Skeletal muscle satellite cell (primary cell): ENCODE results near the gene CSF1R.

Experiments
- H3K27me3 ChIP-seq: 2 replicates; pipeline ENCODE4 v1.7.0; 2013; ENCODE audit warnings: low read length; ENCODE audit not compliant: control insufficient read depth, insufficient read depth
- H3K36me3 ChIP-seq: 2 replicates; pipeline ENCODE4 v1.7.0; 2013; ENCODE audit warnings: mild to moderate bottlenecking, control low read depth, low read length; ENCODE audit not compliant: insufficient read depth
- H3K4me1 ChIP-seq: 2 replicates; pipeline ENCODE4 v1.7.0; 2013; ENCODE audit warnings: low read length; ENCODE audit not compliant: control insufficient read depth, insufficient read depth
- H3K4me2 ChIP-seq: 2 replicates; pipeline ENCODE4 v1.7.0; 2013; ENCODE audit warnings: mild to moderate bottlenecking, low read length
- H3K4me3 ChIP-seq: 2 replicates; pipeline ENCODE4 v1.7.0; 2013; ENCODE audit warnings: low read length
- H3K9ac ChIP-seq: 2 replicates; pipeline ENCODE4 v1.7.0; 2013; ENCODE audit warnings: mild to moderate bottlenecking, low read depth, low read length, moderate library complexity
- H3K9me3 ChIP-seq: replicated peaks from 2 replicates; pipeline ENCODE4 v1.7.0; 2013; ENCODE audit warnings: mild to moderate bottlenecking, control low read depth, low read length

The CSF1R gene

DNA sequence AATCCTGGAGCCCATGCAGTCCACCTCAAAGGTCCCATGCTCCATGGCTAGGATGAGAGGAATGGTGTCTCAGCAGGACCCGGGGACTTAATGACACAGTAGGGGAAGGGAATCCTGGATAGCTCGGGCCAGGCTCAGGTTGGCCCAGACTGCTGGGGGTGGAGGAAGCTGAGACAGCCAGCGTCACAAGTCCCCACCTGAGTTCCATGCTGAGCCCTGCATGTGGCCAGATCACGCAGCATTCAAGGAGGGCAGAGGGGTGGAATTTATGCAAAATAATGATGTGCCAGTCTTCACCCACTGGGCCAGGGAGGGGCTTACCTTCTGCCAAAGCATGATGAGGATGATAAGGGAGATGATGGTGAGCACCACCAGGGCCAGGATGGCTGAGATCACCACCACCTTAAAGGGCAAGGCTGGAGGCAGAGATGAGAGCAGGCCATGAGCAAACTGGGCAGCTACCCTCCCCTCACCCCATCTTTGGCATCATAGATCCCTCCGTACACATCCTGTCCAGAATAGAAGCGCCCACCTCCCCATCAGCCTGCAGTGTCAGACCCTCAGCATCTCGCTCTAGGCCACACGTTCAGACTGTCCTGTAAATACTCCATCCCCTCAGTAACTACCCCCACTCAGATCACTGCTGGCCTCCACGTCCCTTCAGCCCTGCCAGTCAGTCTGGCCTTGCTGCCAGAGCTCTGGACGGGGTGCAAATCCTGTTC lies 40.0 kb upstream of the CSF1R start:
- no peaks in the 10 kb centered on the region for H3K9me3 ChIP-seq
- H3K9ac ChIP-seq: no peak overlapping the region
- H3K36me3 ChIP-seq: peaks cover 18% of the 10 kb centered on the region

GRCh38 chr5:150125334-150125733 lies 39.0 kb upstream of the CSF1R start:
- Histone ChIP-seq H3K4me3 (no peak overlapping the region), H3K4me1 (peaks cover 8% of the 10 kb centered on the region), H3K36me3 (peaks cover 18% of the 10 kb centered on the region), H3K27me3 (no peaks in the 10 kb centered on the region), H3K9me3 (no peaks in the 10 kb centered on the region), H3K9ac (no peak overlapping the region), H3K4me2 (no peak overlapping the region)

More for the DNA sequence above, 40.0 kb upstream of the CSF1R start:
- no peak overlapping the region for H3K4me3 ChIP-seq
- H3K4me1 ChIP-seq: peaks cover 8% of the 10 kb centered on the region
- no peaks in the 10 kb centered on the region for H3K27me3 ChIP-seq
- H3K4me2 ChIP-seq: no peak overlapping the region

DNA sequence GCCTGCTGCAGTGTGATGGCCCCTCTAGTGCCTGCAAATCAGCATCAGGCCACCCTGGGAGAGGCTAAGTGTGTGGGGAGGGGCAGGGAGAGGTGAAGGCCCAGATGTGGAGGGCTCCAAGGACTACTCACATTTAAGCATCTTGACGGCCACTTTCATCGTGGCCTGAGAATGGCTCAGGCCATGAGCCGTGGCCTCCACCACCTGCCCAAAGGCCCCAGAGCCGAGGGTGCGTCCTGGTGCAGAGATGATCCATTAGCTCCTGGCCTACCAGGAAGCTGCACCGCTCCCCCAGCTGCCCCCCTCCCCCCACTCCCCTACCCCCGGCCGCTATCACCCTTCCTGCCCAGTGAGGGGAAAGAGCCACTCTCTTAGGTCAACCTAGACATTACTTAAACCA lies 38.2 kb upstream of the CSF1R start:
- Histone ChIP-seq H3K9ac (no peak overlapping the region), H3K4me3 (no peak overlapping the region), H3K4me2 (no peak overlapping the region), H3K36me3 (peaks cover 19% of the 10 kb centered on the region), H3K27me3 (no peaks in the 10 kb centered on the region), H3K4me1 (peaks cover under 1% of the 10 kb centered on the region), H3K9me3 (no peaks in the 10 kb centered on the region)

DNA sequence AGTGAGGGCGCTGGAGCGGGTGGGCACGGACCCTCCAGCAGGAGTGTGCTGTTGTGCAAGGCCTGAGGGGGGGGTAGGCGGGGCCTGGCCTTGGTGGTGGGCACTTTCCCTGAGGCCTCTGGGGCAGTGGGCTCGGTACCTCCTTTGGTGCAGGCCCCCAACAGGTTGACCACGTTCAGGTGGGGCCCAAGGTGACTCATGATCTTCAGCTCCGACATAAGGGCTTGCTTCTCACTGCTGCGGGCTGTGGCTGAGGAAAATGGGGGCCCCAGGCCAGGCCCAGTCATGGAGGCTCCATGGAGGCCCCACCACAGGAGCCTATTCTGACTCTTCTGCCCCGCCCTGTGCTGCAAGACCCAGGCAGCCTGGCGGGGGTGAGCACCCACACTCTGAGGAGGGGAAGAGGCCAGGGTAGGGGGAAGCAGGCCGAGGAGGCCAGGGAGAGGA lies 37.8 kb upstream of the CSF1R start:
- Histone ChIP-seq H3K4me3 (no peak overlapping the region), H3K36me3 (peaks cover 14% of the 10 kb centered on the region)

GRCh38 chr5:150123542-150123941 lies 37.2 kb upstream of the CSF1R start:
- Histone ChIP-seq H3K4me1 (no peaks in the 10 kb centered on the region), H3K9ac (no peak overlapping the region), H3K27me3 (no peaks in the 10 kb centered on the region), H3K4me3 (no peak overlapping the region), H3K4me2 (no peak overlapping the region), H3K9me3 (no peaks in the 10 kb centered on the region), H3K36me3 (peaks cover 13% of the 10 kb centered on the region)

More for the DNA sequence above, 37.8 kb upstream of the CSF1R start:
- Histone ChIP-seq H3K4me2 (no peak overlapping the region), H3K9me3 (no peaks in the 10 kb centered on the region), H3K4me1 (no peaks in the 10 kb centered on the region), H3K9ac (no peak overlapping the region), H3K27me3 (no peaks in the 10 kb centered on the region)

DNA sequence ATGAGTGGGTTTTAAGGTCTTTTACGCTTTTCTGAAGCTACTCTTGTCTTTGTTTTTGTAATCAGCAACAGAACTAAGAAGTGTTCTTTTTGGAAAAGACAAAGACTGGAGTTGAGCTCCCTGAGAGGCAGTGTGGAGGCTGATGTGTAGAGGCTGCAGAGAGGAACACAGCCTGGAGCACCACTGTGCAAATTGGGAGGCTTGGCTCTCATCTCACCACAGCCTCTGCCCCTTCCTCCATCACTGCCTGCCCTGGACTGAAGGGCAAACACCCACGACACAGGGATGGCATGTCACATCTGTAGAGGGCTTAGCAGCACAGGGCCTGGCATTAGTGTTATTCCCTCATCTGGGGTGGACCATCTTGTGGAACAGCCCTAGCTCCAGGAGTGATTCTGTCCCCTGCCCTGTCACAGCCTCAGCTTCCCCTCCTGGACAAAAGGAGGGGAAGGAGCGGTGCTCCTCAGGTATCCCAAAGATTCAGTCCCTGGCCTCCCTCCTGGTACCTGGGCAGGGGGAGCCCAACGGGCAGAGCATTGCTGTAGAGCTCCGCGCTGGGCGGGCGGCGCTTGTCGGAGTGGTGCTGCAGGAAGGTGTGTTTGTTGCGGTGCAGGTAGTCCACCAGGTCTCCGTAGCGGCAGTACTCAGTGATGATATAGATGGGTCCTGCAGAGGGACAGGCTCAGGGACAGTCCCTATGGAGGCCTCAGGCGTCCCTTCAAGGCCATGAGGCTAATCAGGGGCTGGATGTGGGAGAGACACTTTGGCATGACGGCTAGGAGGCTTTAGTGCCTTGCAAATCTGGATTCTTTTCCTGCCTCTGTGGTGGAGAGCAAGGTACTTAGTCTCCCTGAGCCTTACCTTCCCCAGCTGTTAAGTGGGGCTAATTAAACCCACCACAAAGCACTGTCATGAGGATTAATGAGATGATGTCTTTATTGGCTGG lies 36.5 kb upstream of the CSF1R start:
- Histone ChIP-seq H3K27me3 (no peaks in the 10 kb centered on the region), H3K4me3 (no peak overlapping the region), H3K4me1 (no peaks in the 10 kb centered on the region), H3K36me3 (peaks cover 13% of the 10 kb centered on the region), H3K4me2 (no peak overlapping the region), H3K9me3 (no peaks in the 10 kb centered on the region), H3K9ac (no peak overlapping the region)

GRCh38 chr5:150122158-150122510 lies 35.8 kb upstream of the CSF1R start:
- no peak overlapping the region for H3K9ac ChIP-seq
- H3K27me3 ChIP-seq: no peaks in the 10 kb centered on the region
- no peak overlapping the region for H3K4me3 ChIP-seq
- H3K36me3 ChIP-seq: peaks cover 13% of the 10 kb centered on the region
- H3K4me1 ChIP-seq: peaks cover under 1% of the 10 kb centered on the region
- H3K9me3 ChIP-seq: no peaks in the 10 kb centered on the region
- no peak overlapping the region for H3K4me2 ChIP-seq

DNA sequence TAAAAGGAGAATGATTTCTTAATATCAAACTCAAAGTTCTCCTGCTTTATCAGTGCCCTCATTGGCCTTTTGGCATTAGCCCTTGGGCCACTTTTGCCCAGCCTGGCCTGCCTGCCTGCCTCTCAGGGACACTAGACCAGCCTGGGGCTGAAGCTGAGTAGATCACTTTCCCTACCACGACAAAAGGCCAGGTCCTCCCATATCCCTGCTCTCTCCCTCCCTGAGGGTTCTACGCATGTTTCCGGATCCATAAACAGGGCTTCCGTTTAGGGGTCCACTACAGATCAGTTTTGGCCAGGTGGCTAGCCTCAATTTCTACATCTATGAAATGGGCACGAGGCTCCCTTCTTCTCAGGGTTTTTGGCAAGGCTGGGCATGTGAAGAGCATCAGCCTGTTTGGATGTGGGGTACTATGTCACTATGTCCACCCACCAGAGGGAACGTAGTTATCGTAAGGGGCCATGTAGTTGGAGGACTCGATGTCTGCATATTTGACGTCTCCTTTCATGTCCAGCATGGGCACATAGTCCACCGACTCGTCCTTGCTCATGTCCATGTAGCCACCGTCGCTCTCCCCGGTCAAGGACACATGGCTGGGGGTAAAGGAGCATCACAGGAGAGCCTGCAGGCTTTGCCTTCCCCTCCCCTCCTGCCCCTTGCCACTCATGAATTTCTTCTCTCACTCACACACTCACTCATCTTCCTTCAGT lies 35.2 kb upstream of the CSF1R start:
- Histone ChIP-seq H3K4me1 (peaks cover 4% of the 10 kb centered on the region), H3K9ac (no peak overlapping the region), H3K36me3 (peaks cover 13% of the 10 kb centered on the region), H3K27me3 (no peaks in the 10 kb centered on the region), H3K9me3 (no peaks in the 10 kb centered on the region), H3K4me2 (no peak overlapping the region), H3K4me3 (no peak overlapping the region)

DNA sequence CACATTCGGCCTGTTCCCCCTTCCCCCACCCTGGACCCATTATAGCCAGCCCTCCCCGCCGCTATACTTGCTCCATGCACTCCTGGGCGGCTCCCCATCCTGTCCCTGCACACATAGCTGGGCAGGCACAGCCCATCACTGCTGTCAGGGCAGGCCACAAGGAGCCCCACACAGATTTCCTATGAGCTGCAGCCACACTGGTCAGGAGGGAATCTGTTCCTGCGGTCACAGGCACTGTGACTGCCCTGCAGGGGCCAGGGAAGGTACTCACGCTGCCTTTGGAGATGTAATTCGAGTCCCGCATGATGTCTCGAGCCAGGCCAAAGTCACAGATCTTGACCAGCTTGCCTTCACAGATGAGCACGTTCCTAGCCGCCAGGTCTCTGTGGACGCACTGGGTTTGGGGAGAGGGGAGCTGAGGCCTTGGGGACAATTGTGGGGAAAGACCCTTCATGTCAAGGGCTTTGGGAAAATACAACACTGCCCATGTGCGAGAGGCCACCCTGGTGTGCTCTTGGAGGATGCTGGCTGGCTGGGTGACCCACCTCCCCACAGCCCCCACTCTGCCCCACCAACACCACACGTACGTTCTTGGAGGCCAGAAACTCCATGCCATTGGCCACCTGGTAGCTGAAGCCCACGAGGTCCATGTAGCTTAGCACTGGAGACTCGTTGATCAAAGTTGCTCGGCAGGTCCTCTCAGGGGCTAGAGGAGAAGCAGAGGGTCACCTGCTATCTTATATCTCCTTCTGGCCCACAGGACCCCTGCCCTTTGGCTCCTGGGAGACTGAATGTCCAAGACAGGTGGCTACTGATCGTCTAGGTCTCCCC lies 34.5 kb upstream of the CSF1R start:
- peaks cover 4% of the 10 kb centered on the region for H3K4me1 ChIP-seq
- no peak overlapping the region for H3K4me2 ChIP-seq
- H3K9me3 ChIP-seq: no peaks in the 10 kb centered on the region
- H3K36me3 ChIP-seq: peaks cover 13% of the 10 kb centered on the region
- no peak overlapping the region for H3K4me3 ChIP-seq
- no peaks in the 10 kb centered on the region for H3K27me3 ChIP-seq
- H3K9ac ChIP-seq: no peak overlapping the region

GRCh38 chr5:150120062-150120441 lies 33.7 kb upstream of the CSF1R start:
- H3K4me2 ChIP-seq: no peak overlapping the region
- H3K9me3 ChIP-seq: no peaks in the 10 kb centered on the region
- peaks cover 4% of the 10 kb centered on the region for H3K4me1 ChIP-seq
- H3K9ac ChIP-seq: no peak overlapping the region
- no peaks in the 10 kb centered on the region for H3K27me3 ChIP-seq
- peaks cover 9% of the 10 kb centered on the region for H3K36me3 ChIP-seq
- H3K4me3 ChIP-seq: no peak overlapping the region
